Stimulated activated naive CD8-positive, alpha-beta T cell treated with anti-CD3 and anti-CD28 coated beads, Interleukin-15, Interleukin-2, amounts not matched to agents 100 U/mL and 50 U/mL, for 24 hours (primary cell): Measurements from ENCODE around the gene STAG1.
"Not testable (repeated sequence)": the region's sequence is repeated elsewhere in the genome, so short reads cannot be mapped to it uniquely, and the experiment has no call there.

Experiments used
- ATAC-seq: fragments of 150-1000 bp; cut with Tn5 transposase; one replicate; pipeline ENCODE4 v1.10.0; 2021
- DNase-seq: peaks from one replicate; pipeline ENCODE4 v3.0.0; 2021

The STAG1 gene

GRCh38 chr3:136390574-136390973 lies 361.6 kb downstream of the STAG1 start:
- ATAC-seq (no peak), DNase-seq (no peak)

DNA sequence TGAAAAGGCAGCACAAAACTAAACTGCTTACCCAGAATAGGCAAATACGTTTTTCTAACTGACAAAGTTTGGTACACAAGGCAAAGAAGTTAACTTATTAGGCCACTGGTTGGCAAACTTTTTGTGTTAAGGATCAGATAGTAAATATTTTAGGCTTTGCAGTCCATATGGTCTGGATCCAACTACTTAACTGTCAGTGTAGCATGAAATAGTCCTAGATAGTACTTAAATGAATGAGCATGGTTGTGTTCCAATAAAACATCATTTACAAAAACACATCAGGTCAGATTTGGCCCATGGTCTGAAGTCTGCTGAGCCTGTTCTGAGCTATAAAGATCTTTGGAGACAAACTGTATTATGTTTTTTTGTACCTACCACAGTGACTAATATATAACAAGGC lies 365.1 kb downstream of the STAG1 start:
- no peak for ATAC-seq

GRCh38 chr3:136385457-136385856 lies 366.7 kb downstream of the STAG1 start:
- DNase-seq = no peak
- ATAC-seq = no peak

More for the DNA sequence above, 365.1 kb downstream of the STAG1 start:
- no peak for DNase-seq

DNA sequence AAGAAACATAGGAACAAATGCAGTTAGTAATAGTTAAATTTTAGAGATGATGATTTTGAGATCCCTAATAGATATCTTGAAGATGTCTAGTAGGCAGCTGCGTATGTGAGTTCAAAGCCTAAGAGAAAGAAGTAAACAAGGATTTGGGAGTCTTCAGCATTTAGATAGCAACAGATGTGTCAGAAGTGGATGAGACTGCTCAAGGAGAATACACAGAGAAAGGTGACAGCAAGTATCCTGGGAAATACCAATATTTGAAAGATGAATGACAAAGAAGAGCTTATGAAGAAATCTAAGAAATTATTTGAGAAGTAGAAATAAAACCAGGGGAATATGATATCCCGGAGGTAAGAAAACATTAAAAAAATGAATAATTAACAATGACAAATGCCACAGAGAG lies 371.1 kb downstream of the STAG1 start:
- DNase-seq (no peak), ATAC-seq (no peak)

- DNase-seq (no peak), ATAC-seq (no peak)
Measured at GRCh38 chr3:136380530-136380929, 371.6 kb downstream of the STAG1 start.

- DNase-seq (no peak), ATAC-seq (no peak)
Measured at GRCh38 chr3:136378011-136378410, 374.2 kb downstream of the STAG1 start.

DNA sequence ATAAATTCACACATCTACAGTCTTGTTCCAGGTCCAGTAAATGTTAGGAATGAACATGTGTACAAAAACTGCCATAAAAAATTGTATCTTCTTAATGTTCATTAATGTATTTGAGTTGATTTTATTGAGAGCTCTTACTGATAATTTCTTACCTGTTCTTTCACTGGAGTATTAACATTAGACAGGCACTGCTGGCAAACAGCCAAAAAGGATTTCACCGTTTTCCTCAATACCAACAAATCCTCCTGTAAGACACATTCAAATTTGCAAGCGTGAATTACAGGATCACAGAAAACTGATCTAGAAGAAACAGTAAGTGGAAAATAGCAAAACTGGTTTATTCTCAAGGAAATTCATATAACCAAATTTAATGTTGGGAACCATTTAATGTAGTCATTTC lies 374.7 kb downstream of the STAG1 start:
- ATAC-seq (no peak), DNase-seq (no peak)

DNA sequence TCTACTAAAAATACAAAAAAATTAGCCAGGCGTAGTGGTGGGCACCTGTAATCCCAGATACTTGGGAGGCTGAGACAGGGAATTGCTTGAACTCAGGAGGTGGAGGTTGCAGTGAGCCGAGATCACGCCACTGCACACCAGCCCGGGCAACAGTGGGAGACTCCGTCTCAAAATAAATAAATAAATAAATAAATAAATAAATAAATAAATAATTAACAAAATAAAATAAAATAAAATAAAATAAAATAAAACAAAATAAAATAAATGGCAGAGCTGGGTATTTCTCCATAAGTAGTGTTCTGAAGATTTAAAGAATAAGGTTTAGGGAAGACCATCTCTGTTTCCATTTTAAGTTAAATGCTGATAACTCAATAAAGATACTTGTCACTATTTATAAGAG lies 376.4 kb downstream of the STAG1 start:
- not testable (repeated sequence) for ATAC-seq, DNase-seq

- DNase-seq (no peak), ATAC-seq (no peak)
Measured at GRCh38 chr3:136366289-136366688, 385.9 kb downstream of the STAG1 start.

DNA sequence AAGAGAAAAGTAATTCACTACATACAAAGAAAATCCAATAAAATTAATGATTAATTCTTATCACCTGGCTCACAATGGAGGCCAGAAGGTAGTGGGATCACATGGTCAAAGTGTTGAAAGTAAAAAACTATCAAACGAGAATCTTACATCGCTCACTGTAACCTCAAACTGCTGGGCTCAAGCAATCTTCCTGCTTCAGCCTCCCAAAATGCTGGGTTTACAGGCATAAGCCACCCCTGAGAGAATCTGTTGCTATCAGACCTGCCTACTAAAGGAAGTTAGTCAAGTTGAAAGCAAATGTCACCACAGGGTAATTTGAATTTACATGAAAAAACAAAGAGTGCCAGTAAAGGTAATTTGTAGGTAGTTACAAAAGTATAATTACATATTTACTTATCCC lies 398.7 kb downstream of the STAG1 start:
- ATAC-seq (no peak), DNase-seq (no peak)

DNA sequence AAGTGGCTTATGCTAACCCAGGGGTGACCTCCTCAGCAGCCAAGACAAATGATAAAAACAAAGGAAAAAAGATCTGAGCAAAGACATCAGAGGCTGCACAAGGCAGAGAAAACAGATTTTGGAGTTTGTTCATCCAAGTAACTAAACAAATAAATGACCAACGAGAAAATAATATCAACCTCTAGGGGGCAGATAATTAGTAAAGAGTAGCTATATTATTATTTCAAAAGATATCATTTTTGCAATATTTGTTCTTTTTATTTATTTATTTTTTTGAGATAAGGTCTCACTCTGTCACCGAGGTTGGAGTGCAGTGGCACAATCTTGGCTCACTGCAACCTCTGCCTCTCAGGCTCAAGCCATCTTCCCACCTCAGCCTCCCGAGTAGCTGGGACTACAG lies 400.3 kb downstream of the STAG1 start:
- no peak for ATAC-seq

DNA sequence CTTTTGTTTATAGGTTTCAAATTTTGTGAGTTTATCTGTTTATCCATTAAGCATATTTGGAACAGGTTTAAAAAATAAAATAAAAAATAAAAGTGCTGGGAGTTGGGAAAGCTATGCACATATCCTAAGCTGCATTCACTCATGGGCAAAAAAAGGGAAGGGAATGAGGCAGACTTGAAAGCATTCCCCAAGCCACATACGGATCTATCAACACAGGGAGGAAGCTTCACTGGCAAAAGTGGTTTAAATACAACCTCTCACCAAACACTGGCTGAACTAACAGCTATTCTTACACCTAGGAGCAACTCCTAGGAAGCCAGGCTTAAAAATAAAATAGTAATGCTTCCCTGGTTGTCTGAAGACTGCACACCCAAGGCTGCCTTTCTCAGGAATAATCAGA lies 400.8 kb downstream of the STAG1 start:
- DNase-seq (no peak), ATAC-seq (no peak)

More for the DNA sequence above, 400.3 kb downstream of the STAG1 start:
- DNase-seq = no peak

DNA sequence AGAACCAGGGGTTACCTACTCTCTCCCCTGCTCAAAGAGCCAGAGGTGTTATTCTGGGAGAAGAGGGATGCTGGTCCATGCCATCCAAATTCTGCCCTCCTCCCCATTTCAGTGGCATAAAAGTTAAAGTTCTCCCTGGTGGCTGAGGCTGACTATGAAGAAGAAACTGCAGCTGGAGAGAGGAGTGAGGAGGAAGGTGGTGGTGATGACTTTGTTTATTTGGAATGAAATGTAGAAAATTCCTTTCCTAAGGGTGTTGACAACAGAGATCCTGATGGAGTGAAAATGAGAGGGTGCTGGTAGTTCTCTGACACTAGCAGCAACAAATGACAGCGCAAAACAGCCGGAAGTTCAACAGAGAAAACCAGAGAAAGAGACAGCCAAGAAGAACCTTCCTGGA lies 401.6 kb downstream of the STAG1 start:
- no peak for ATAC-seq
- no peak for DNase-seq

DNA sequence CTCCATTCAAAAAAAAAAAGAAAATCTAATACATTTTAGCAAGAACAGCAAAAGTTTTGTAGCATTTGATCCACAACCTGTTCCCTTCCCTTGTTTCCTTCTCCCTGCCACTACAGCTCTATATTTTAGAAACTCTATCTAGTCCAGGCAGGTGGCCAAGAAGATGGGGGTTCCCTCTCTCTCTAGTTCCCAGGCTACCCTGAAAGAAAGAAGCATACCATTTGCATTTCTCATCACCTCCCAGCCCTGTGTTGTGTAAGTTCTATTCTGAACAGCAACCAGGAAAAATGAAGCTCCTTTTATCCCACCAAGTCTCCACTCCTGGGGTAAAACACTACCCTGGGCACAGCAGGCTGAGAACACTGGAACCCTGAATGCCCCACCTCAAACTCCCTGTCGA lies 402.0 kb downstream of the STAG1 start:
- ATAC-seq = no peak

GRCh38 chr3:136346486-136346885 lies 405.7 kb downstream of the STAG1 start:
- ATAC-seq (no peak), DNase-seq (no peak)

More for the DNA sequence above, 402.0 kb downstream of the STAG1 start:
- no peak for DNase-seq

DNA sequence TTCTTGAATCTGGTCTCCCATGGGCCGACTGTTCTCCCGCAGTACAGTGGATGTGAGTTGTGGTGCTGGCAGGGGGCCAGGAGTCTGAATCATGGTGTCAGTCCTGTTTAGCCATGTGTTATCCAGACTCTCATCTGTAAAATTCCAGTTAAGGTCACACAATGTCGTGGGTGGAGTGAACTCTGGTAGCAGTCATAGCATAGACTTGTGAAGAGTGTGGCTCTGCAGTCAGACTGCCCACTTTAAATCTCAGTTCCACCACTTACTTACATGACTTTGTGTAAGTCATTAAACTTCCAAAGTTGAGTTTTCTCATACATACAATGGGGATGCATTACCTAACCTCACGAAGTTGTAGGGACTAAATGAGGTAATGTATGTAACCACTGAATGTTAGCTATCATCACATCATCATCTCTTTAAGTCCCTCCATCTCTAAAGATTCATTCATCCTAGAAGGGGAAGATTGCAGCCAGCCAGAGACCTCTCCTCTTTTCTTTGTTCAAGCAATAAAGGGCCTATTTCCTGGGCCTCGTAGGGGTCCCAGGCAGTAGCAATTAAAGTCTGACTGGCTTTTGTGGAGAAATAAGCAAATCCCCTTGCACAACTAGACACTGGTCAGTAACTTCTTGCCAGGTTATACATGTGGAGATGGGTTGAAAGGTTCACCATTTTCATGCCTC lies 408.2 kb downstream of the STAG1 start:
- no peak for DNase-seq
- ATAC-seq = peak; percentile 19

- DNase-seq = no peak
- ATAC-seq = no peak
Measured at GRCh38 chr3:136343446-136343845, 408.7 kb downstream of the STAG1 start.

DNA sequence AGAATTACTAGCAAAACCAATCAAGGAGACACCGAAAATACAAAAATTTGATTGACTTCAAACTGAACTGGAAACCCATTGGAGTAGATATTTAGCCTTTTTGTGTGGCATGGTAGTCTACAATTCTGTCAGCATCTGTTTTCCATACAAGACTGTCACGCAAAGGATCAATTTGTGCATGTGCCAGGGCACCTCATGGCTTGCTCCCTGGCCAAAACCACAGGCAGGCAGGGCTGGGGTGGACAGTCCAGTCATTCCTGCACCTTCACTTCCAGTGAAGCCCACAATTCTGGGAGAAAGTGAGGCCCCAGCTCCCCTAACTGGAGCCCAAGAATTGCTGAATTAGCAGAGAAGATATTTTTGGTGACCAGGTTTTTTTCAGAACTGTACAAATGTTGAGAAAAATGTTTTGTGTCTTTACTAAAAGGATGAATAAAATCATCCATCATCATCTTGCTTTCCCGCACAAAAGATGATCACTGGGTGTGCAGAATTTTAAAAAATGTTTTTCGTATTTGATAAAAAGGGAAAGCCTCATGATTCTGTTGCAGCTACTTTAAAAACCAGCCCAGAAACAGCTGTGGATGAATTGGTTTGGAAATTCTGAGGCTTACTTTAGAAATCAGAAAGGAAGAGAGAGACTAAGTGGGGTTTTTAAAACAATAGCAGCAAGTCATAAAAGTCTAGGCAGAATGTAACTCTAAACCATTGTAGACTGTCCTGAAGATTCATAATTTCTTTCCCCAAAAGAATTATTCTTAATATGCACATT lies 415.7 kb downstream of the STAG1 start:
- no peak for DNase-seq

DNA sequence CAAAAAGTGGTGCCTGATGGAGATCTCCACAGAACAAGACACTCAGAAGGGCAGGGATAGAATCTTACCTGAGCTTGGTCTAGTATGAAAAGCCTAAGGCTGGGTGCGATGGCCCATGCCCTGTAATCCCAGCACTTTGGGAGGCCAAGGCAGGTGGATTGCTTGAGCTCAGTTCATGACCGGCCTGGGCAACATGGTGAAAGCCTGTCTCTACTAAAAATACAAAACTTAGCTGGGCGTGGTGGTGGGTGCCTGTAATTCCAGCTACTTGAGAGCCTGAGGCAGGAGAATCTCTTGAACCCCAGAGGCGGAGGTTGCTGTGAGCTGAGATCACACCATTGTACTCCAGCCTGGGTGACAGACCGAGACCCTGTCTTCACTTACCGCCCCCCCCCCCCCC lies 417.5 kb downstream of the STAG1 start:
- ATAC-seq, DNase-seq: not testable (repeated sequence)

More for the DNA sequence above, 415.7 kb downstream of the STAG1 start:
- ATAC-seq = no peak

- ATAC-seq (peak; percentile 41), DNase-seq (no peak)
Measured at GRCh38 chr3:136334209-136334608, 418.0 kb downstream of the STAG1 start.

GRCh38 chr3:136332776-136333175 lies 419.4 kb downstream of the STAG1 start:
- DNase-seq (no peak), ATAC-seq (no peak)

- ATAC-seq (no peak), DNase-seq (no peak)
Measured at GRCh38 chr3:136332302-136332701, 419.9 kb downstream of the STAG1 start.

GRCh38 chr3:136330900-136331299 lies 421.3 kb downstream of the STAG1 start:
- ATAC-seq (peak; percentile 34), DNase-seq (no peak)

- ATAC-seq (no peak), DNase-seq (no peak)
Measured at GRCh38 chr3:136329593-136329992, 422.6 kb downstream of the STAG1 start.
